ENCODE results near the gene FAM200B.

DNA sequence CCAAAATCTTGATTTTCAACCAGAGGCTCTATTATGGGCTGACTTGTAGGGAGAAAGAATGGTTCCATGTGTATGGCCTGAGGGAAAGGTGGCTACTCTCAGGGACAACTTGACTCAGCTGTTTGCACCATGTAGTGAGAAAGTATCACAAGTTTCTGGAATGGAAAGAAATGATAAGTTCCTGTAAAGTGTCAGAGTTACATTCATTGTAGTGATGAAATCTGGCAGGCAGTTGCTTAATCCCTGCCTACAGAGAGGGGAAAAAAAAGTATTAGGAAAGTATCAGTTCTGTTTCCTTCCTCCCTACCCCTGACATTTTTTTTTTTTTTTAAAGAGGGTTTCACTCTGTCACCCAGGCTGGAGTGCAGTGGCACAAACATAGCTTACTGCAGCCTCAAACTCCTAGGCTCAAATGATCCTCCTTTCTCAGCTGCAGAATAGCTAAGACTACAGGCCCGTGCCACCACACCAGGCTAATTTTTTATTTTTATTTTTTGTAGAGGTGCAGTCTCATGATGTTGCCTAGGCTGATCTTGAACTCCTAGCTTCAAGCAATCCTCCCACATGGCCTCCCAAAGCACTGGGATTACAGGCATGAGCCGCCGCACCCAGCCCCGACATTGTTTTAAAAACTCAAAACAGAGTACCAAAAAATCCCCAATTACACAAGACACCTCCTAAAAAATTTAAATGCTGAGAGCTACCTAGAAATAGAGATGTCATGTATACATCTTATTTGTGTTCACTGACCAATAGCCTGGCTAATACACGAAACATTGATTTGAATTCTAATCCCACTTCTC lies 21.7 kb upstream of the FAM200B start:
- TF ChIP-seq KDM1A (IDR thresholded peaks at IDR 0.05; ENCODE audit: low read depth) (no peak), POLR2A (IDR thresholded peaks at IDR 0.05; ENCODE audit: low read length) (no peak), RAD21 (conservative IDR thresholded peaks at IDR 0.05 in 1 of 2, IDR thresholded peaks at IDR 0.05 in 1 of 2) (no peak), ZFP36 (IDR thresholded peaks at IDR 0.05; ENCODE audit: borderline replicate concordance, partially characterized antibody) (no peak), HDAC2 (IDR thresholded peaks at IDR 0.05) (no peak), SMC3 (IDR thresholded peaks at IDR 0.05) (no peak), NFE2L2 (conservative IDR thresholded peaks at IDR 0.05; ENCODE audit: low read length) (no peak)
- TF ChIP-seq, protein P1, sequence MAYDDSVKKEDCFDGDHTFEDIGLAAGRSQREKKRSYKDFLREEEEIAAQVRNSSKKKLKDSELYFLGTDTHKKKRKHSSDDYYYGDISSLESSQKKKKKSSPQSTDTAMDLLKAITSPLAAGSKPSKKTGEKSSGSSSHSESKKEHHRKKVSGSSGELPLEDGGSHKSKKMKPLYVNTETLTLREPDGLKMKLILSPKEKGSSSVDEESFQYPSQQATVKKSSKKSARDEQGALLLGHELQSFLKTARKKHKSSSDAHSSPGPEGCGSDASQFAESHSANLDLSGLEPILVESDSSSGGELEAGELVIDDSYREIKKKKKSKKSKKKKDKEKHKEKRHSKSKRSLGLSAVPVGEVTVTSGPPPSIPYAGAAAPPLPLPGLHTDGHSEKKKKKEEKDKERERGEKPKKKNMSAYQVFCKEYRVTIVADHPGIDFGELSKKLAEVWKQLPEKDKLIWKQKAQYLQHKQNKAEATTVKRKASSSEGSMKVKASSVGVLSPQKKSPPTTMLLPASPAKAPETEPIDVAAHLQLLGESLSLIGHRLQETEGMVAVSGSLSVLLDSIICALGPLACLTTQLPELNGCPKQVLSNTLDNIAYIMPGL (CRISPR knock-in tag; IDR thresholded peaks at IDR 0.05; ENCODE audit: borderline replicate concordance): no peak
- TF ChIP-seq, protein P2, sequence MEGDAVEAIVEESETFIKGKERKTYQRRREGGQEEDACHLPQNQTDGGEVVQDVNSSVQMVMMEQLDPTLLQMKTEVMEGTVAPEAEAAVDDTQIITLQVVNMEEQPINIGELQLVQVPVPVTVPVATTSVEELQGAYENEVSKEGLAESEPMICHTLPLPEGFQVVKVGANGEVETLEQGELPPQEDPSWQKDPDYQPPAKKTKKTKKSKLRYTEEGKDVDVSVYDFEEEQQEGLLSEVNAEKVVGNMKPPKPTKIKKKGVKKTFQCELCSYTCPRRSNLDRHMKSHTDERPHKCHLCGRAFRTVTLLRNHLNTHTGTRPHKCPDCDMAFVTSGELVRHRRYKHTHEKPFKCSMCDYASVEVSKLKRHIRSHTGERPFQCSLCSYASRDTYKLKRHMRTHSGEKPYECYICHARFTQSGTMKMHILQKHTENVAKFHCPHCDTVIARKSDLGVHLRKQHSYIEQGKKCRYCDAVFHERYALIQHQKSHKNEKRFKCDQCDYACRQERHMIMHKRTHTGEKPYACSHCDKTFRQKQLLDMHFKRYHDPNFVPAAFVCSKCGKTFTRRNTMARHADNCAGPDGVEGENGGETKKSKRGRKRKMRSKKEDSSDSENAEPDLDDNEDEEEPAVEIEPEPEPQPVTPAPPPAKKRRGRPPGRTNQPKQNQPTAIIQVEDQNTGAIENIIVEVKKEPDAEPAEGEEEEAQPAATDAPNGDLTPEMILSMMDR (IDR thresholded peaks at IDR 0.05): no peak
- TF ChIP-seq, protein P3, sequence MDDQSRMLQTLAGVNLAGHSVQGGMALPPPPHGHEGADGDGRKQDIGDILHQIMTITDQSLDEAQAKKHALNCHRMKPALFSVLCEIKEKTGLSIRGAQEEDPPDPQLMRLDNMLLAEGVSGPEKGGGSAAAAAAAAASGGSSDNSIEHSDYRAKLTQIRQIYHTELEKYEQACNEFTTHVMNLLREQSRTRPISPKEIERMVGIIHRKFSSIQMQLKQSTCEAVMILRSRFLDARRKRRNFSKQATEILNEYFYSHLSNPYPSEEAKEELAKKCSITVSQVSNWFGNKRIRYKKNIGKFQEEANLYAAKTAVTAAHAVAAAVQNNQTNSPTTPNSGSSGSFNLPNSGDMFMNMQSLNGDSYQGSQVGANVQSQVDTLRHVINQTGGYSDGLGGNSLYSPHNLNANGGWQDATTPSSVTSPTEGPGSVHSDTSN (IDR thresholded peaks at IDR 0.05): no peak
- TF ChIP-seq, protein P4, sequence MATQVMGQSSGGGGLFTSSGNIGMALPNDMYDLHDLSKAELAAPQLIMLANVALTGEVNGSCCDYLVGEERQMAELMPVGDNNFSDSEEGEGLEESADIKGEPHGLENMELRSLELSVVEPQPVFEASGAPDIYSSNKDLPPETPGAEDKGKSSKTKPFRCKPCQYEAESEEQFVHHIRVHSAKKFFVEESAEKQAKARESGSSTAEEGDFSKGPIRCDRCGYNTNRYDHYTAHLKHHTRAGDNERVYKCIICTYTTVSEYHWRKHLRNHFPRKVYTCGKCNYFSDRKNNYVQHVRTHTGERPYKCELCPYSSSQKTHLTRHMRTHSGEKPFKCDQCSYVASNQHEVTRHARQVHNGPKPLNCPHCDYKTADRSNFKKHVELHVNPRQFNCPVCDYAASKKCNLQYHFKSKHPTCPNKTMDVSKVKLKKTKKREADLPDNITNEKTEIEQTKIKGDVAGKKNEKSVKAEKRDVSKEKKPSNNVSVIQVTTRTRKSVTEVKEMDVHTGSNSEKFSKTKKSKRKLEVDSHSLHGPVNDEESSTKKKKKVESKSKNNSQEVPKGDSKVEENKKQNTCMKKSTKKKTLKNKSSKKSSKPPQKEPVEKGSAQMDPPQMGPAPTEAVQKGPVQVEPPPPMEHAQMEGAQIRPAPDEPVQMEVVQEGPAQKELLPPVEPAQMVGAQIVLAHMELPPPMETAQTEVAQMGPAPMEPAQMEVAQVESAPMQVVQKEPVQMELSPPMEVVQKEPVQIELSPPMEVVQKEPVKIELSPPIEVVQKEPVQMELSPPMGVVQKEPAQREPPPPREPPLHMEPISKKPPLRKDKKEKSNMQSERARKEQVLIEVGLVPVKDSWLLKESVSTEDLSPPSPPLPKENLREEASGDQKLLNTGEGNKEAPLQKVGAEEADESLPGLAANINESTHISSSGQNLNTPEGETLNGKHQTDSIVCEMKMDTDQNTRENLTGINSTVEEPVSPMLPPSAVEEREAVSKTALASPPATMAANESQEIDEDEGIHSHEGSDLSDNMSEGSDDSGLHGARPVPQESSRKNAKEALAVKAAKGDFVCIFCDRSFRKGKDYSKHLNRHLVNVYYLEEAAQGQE (IDR thresholded peaks at IDR 0.05): no peak
